Prostate gland (tissue), 2 donors: ENCODE results near the gene DLG3.

Experiments
- CTCF ChIP-seq, 4 experiments: fragments of 200-600 bp in 2 of 4; fragments of 450-650 bp in 2 of 4; sonication (generic) in 2 of 4; IDR thresholded peaks; 1 replicate in 3 of 4; 2 replicates in 1 of 4; pipeline ENCODE4 v1.5.1; 2016 to 2019; ENCODE audit warnings: antibody characterized with exemption in 4 of 4, mild to moderate bottlenecking in 2 of 4, moderate library complexity in 2 of 4
- POLR2A ChIP-seq: fragments of 450-650 bp; IDR thresholded peaks from one replicate; pipeline ENCODE4 v1.6.1; 2016; ENCODE audit warnings: antibody characterized with exemption, mild to moderate bottlenecking

DNA sequence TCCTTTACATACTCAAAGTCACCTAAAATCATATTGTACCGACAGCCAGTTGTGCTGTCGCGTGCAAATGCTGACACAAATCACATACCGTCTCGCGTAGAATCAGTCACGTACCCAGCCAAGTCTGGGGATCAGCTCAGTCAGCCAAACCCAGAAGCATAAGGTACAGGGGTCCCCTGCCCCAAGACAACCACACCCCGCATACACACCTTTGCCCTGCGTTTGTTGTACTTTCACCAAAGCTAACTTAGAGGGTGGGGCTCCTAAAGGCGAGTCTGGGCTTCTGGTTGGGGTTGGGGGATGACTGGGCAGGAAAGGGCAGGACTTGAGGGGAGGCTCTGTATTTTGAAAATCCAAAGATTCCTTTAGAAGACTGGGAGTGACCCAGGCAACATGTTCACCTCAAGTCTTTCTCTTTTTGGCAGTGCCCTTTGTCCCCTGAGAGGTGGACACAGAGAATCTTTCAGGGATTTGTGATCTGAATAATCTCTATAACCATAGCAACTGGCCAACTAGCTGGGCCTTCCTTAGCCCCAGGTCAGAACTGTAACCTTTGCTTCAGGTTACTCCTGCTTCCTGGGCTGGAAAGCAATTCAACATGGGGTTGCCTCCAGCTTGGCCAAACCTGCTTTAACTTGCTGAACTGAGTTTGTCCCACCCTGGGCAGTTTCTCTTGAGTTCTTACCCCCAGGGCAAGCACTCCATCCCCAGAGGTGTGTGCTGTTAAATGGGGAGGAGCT, 20.5 kb upstream of the DLG3 start:
- TF ChIP-seq POLR2A (no peak), CTCF (IDR thresholded peaks at IDR 0.05) (no peak)
